Spleen (tissue), 11 donors: Measurements from ENCODE around the gene PICK1. TPM values are rescaled to one million over a fixed set of nuclear protein-coding genes. Genes with fewer than 3 reads are reported as not detected.

ENCODE experiments used
- DNase-seq: peaks from one replicate; pipeline ENCODE4 v3.0.0-alpha.2; 2020
- H3K27ac ChIP-seq, 8 donors: fragments of 200-600 bp; sonication (generic) in 7 of 8; 1 replicate in 4 of 8; 2 replicates in 4 of 8; pipeline versions ENCODE4 v1.5.0 to v1.8.0; 2016 to 2021; ENCODE audit warnings: inconsistent platforms in 4 of 8, mild to moderate bottlenecking in 4 of 8, moderate library complexity in 1 of 8
- H3K27me3 ChIP-seq, 7 donors: fragments of 200-600 bp; sonication (generic) in 6 of 7; replicated peaks in 1 of 7; 1 replicate in 4 of 7; 2 replicates in 3 of 7; pipeline versions ENCODE4 v1.5.0 to v1.8.0; 2016 to 2021; ENCODE audit warnings: inconsistent platforms in 3 of 7, mild to moderate bottlenecking in 1 of 7
- H3K36me3 ChIP-seq, 6 donors: fragments of 200-600 bp; sonication (generic) in 5 of 6; 1 replicate in 4 of 6; 2 replicates in 2 of 6; pipeline versions ENCODE4 v1.5.0 to v1.8.0; 2016 to 2021; ENCODE audit warnings: inconsistent platforms in 2 of 6
- H3K4me1 ChIP-seq, 6 donors: fragments of 200-600 bp; sonication (generic) in 5 of 6; 1 replicate in 3 of 6; 2 replicates in 3 of 6; pipeline versions ENCODE4 v1.5.0 to v1.8.0; 2016 to 2021; ENCODE audit warnings: inconsistent platforms in 3 of 6
- H3K4me3 ChIP-seq, 8 donors: fragments of 200-600 bp; sonication (generic) in 7 of 8; 1 replicate in 4 of 8; 2 replicates in 4 of 8; pipeline versions ENCODE4 v1.5.0 to v1.8.0; 2016 to 2021; ENCODE audit warnings: inconsistent platforms in 4 of 8, mild to moderate bottlenecking in 4 of 8, moderate library complexity in 2 of 8
- H3K9me3 ChIP-seq, 8 donors: fragments of 200-600 bp; sonication (generic) in 7 of 8; 1 replicate in 4 of 8; 2 replicates in 4 of 8; pipeline versions ENCODE4 v1.5.0 to v1.8.0; 2016 to 2021; ENCODE audit warnings: inconsistent platforms in 4 of 8
- POLR2A ChIP-seq, 3 donors: fragments of 450-650 bp; IDR thresholded peaks; one replicate each; pipeline ENCODE4 v1.5.1; 2017; ENCODE audit warnings: antibody characterized with exemption in 3 of 3, mild to moderate bottlenecking in 1 of 3
- POLR2AphosphoS5 ChIP-seq, 3 donors: sonication (generic); formaldehyde crosslinking; IDR thresholded peaks; one replicate each; pipeline ENCODE4 v1.5.1; 2017; ENCODE audit warnings: antibody characterized with exemption in 3 of 3
- WGBS, 5 donors: extraction: QIAGEN DNeasy Blood & Tissue Kit in 3 of 5; methylation state at CpG; one replicate each; pipeline versions ENCODE4 v1.1.5 to v1.1.7; 2013 to 2018; 5-methylcytosine and 5-hydroxymethylcytosine counted together
- intact Hi-C: fragments of 100-400 bp; cut with DNase I; formaldehyde crosslinking; loops from one replicate; pipeline ENCODE4 v1.15.0; 2023; ENCODE audit warnings: low total_unique reads
- polyA plus RNA-seq, 3 donors: library from polyadenylated mRNA; stranded (reverse); fragments of 200-250 nt; gene quantifications; one replicate each; pipeline ENCODE4 v1.2.1, GENCODE V29; 2013
- total RNA-seq, 7 donors: library from RNA; depleted of rRNA in 3 of 7; stranded (reverse); fragments of >200 nt in 3 of 7; fragmentation: NEBNext Ultra II Directional in 4 of 7; extraction: Animal tissue kit (Norgen Biotek cat#: 25700) in 4 of 7; gene quantifications; one replicate each; pipeline versions ENCODE4 v1.1.0 to v1.2.1, GENCODE V29; 2016 to 2021
- TF ChIP-seq, protein P1 (sequence below), 11 experiments: fragments of 200-600 bp in 7 of 11; fragments of 450-650 bp in 4 of 11; sonication (generic) in 4 of 11; IDR thresholded peaks in 8 of 11; conservative IDR thresholded peaks in 3 of 11; 1 replicate in 7 of 11; 2 replicates in 4 of 11; pipeline versions ENCODE4 v1.4.0 to v1.8.0; 2016 to 2021; ENCODE audit warnings: antibody characterized with exemption in 11 of 11, inconsistent platforms in 4 of 11, mild to moderate bottlenecking in 1 of 11
- donor health status: healthy with polysubstance abuse.
- donor health status: DM: no; HTN: no; CAD: no; lungs with moderate emphysema.
- donor health status: DM: no; HTN: no; CAD: no.
- donor health status: Bipolar disorder and iron deficiency.
- donor health status: healthy.
- donor health status: DM: no; HTN: no; CAD: no.
- donor health status: DM: yes; HTN: yes; CAD: no.

Gene PICK1
- total and polyA plus RNA-seq, 10 donors: 14.9 to 34.2 (median 28.4) TPM

- peak; percentile 63 for DNase-seq
- TF ChIP-seq, protein P1, sequence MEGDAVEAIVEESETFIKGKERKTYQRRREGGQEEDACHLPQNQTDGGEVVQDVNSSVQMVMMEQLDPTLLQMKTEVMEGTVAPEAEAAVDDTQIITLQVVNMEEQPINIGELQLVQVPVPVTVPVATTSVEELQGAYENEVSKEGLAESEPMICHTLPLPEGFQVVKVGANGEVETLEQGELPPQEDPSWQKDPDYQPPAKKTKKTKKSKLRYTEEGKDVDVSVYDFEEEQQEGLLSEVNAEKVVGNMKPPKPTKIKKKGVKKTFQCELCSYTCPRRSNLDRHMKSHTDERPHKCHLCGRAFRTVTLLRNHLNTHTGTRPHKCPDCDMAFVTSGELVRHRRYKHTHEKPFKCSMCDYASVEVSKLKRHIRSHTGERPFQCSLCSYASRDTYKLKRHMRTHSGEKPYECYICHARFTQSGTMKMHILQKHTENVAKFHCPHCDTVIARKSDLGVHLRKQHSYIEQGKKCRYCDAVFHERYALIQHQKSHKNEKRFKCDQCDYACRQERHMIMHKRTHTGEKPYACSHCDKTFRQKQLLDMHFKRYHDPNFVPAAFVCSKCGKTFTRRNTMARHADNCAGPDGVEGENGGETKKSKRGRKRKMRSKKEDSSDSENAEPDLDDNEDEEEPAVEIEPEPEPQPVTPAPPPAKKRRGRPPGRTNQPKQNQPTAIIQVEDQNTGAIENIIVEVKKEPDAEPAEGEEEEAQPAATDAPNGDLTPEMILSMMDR (IDR thresholded peaks at IDR 0.05 in 8 of 11, conservative IDR thresholded peaks at IDR 0.05 in 3 of 11): no peak
- TF ChIP-seq POLR2A (IDR thresholded peaks at IDR 0.05): no peak
- TF ChIP-seq POLR2AphosphoS5 (IDR thresholded peaks at IDR 0.05): no peak
- WGBS, 5 donors: 82 to 94% (median 89%) methylated on average over 7 of the region's 7 CpGs
- H3K9me3 ChIP-seq: no peaks in the 10 kb centered on the region
- H3K4me3 ChIP-seq: no peak overlapping the region
- H3K27ac ChIP-seq: no peak overlapping the region
- H3K27me3 ChIP-seq: peaks cover 3 to 46% (median 29%) of the 10 kb centered on the region in 7 donors
- intact Hi-C loops: no loop called here
- H3K36me3 ChIP-seq: peaks cover 0 to 17% (median 3%) of the 10 kb centered on the region in 6 donors
- peaks cover 11 to 28% (median 24%) of the 10 kb centered on the region in 6 donors for H3K4me1 ChIP-seq
Observed at GRCh38 chr22:38079804-38080203, 22.6 kb downstream of the PICK1 start.

DNA sequence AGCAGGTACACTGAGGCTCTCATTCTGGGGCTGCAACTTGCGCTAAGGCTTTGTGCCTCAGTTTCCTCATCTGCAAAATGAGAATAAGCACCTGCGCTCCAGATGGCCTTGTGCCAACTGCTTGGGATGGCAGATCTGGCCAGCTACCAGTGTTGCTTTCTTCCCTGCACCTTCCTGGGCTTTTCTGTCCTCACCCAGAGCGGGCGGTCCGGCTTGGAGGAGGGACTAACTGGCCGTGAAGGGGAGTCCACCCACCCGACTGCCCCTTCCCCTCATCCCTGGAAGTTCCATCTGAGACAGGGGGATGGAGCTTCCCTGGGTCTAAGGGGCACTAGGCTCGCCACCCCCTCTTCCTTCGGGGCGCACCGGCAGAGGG, 23.3 kb downstream of the PICK1 start:
- Histone ChIP-seq H3K36me3 (peaks cover 0 to 13% (median 0%) of the 10 kb centered on the region in 6 donors), H3K9me3 (no peaks in the 10 kb centered on the region), H3K4me1 (peaks cover 11 to 28% (median 24%) of the 10 kb centered on the region in 6 donors), H3K27me3 (peaks cover 3 to 46% (median 29%) of the 10 kb centered on the region in 7 donors), H3K4me3 (peak overlapping the region in 5 of 8 donors; percentile 23 to 65 (median 28)), H3K27ac (peak overlapping the region in 2 of 8 donors; percentile 47 to 65)
- TF ChIP-seq, protein P1 (IDR thresholded peaks at IDR 0.05 in 8 of 11, conservative IDR thresholded peaks at IDR 0.05 in 3 of 11): no peak
- no peak for TF ChIP-seq POLR2A (IDR thresholded peaks at IDR 0.05)
- TF ChIP-seq POLR2AphosphoS5 (IDR thresholded peaks at IDR 0.05): no peak
- no peak for DNase-seq
- WGBS, 5 donors: 69 to 93% (median 70%) methylated on average over 3 to 11 of the region's 11 CpGs
- intact Hi-C loops: no loop called here

DNA sequence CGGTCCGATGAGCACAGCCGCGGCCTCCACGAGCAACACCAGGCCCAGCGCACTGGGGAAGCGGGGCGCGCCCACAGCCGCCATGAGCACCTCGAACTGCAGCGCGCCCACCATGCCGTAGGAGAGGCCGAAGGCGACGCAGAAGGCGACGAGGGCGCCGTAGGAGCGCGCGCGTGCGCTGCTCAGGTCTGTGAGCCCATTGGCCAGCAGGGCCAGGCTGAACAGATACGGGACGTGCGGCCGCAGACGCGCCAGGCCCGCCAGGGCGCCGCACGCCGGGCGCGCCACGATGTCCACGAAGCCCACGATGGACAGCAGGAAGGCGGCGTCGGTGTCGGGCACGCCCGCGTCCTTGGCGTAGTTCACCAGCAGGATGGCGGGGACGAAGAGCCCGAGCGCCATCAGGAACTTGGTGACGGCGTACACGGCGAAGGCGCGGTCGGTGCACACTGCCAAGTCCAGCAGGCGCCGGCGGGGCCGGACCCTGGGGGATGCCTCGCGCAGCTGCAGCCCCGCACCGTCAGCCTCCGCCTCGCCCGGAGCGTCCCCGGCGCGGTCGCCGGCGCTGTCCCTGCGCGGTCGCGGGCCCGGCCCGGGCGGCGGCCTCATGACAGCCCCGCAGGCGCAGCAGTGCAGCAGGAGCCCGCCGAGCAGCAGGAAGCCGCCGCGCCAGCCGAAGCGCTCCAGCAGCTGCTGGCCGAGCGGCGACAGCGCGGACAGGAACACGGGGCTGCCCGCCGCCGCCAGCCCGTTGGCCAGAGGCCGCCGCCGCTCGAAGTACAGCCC, 23.8 kb downstream of the PICK1 start:
- Histone ChIP-seq H3K4me3 (peak overlapping the region in 7 of 8 donors; percentile 23 to 65 (median 28)), H3K9me3 (no peaks in the 10 kb centered on the region), H3K36me3 (peaks cover 0 to 9% (median 0%) of the 10 kb centered on the region in 6 donors), H3K27ac (peak overlapping the region in 4 of 8 donors; percentile 27 to 65 (median 38)), H3K4me1 (peaks cover 11 to 28% (median 24%) of the 10 kb centered on the region in 6 donors), H3K27me3 (peaks cover 3 to 46% (median 29%) of the 10 kb centered on the region in 7 donors)
- peak; percentile 74 for DNase-seq
- intact Hi-C loops: no loop called here
- no peak for TF ChIP-seq POLR2A (IDR thresholded peaks at IDR 0.05)
- TF ChIP-seq, protein P1 (IDR thresholded peaks at IDR 0.05 in 8 of 11, conservative IDR thresholded peaks at IDR 0.05 in 3 of 11): peak in 1 of 11 experiments; percentile 6
- peak; percentile 7 to 74 (median 66) for TF ChIP-seq POLR2AphosphoS5 (IDR thresholded peaks at IDR 0.05)
- 6 to 7% (median 6%) methylated on average over 22 to 110 of the region's 110 CpGs; no CpG with 5 or more reads in 1 of the 5 donors for WGBS, 5 donors

DNA sequence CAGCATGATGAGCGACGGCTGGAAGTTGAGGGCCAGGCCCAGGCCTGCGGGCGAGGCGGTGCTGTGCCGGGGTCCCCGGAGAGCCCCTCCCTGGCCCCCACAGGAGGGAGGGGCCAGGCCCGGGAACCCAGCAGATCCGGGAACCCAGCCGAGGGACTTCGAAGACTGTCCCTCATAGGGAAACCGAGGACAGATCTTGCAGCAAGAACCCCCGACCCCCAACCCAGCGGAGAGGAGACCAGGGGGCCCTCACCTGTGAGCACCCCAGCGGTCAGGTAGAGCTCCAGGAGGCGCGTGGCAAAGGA, 24.4 kb downstream of the PICK1 start:
- TF ChIP-seq POLR2AphosphoS5 (IDR thresholded peaks at IDR 0.05): no peak
- TF ChIP-seq, protein P1 (IDR thresholded peaks at IDR 0.05 in 8 of 11, conservative IDR thresholded peaks at IDR 0.05 in 3 of 11): no peak
- no peak for TF ChIP-seq POLR2A (IDR thresholded peaks at IDR 0.05)
- intact Hi-C loops: no loop called here
- Histone ChIP-seq H3K4me1 (peaks cover 11 to 28% (median 24%) of the 10 kb centered on the region in 6 donors), H3K9me3 (no peaks in the 10 kb centered on the region), H3K27ac (peak overlapping the region in 4 of 8 donors; percentile 27 to 65 (median 38)), H3K4me3 (peak overlapping the region in 7 of 8 donors; percentile 10 to 65 (median 28)), H3K27me3 (peaks cover 3 to 46% (median 29%) of the 10 kb centered on the region in 7 donors), H3K36me3 (peaks cover 0 to 9% (median 0%) of the 10 kb centered on the region in 6 donors)
- 6 to 13% (median 7%) methylated on average over 3 to 17 of the region's 17 CpGs for WGBS, 5 donors
- no peak for DNase-seq
